GM10248 (cell line): ENCODE data around the gene PPFIBP1.
"Not testable (repeated sequence)": the region's sequence is repeated elsewhere in the genome, so short reads cannot be mapped to it uniquely, and the experiment has no call there.

Source experiments
- CTCF ChIA-PET: fragments of 300-600 bp; sonication (Branson Sonifier 250); formaldehyde crosslinking; extraction: SDS; loops from one replicate; lab custom pipeline; 2021; ENCODE audit warnings: antibody characterized with exemption; lab: Yijun Ruan, JAX
- POLR2A ChIA-PET: fragments of 350-650 bp; sonication (Branson Sonifier 250); formaldehyde crosslinking; extraction: SDS; loops from one replicate; lab custom pipeline; 2020; ENCODE audit warnings: antibody characterized with exemption; lab: Yijun Ruan, JAX
- DNase-seq: peaks from one replicate; pipeline ENCODE4 v3.0.0; 2012; ENCODE audit errors: extremely low spot score
- TF ChIP-seq, protein P1 (sequence below): IDR thresholded peaks from 2 replicates; pipeline ENCODE4 v1.5.1; 2012; ENCODE audit warnings: mild to moderate bottlenecking, low read depth; ENCODE audit errors: extremely low read depth, missing control alignments, control extremely low read depth

Gene PPFIBP1

DNA sequence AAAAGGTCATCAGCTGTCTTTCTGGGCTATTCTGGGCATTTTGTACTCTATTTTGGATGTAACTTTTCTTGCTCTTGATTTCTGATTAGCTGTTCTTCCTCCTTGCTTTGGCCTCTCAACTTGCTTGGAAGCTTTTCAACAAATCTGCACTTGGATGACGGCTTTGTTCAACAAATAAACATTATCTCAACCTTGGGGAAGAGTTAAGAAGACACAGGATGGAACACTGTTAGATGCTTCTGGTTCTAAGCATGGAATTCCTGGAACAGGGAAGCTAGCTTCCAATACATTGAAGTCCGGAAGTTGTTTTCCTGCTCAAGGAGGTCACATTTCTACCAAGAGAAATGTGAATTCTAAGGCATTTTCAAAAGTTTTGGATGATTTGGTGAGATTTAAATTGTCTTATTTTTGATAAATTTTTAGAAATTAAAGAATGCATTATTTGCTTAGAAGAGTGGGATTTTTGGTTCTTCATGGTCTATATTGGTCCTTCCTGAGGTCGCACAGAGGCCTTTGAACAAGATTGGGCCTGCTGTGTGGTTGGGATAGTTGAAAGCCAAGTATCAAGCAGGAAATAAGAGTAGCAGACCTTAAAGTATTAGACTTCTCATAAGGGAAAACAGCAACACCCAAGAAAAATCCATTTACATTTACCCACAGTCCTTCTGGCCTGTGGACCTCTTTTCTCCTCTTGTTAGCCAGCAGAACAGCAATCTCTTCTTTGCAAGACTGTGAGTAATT is 59.2 kb downstream of the PPFIBP1 start:
- CTCF ChIA-PET, result interaction anchor here (1.1 to 2.1 kb wide), 3 partner anchors 9 to 149 kb away, joined by 3 to 6 read pairs (median 3); no protein-coding TSS in a partner anchor
- TF ChIP-seq, protein P1, sequence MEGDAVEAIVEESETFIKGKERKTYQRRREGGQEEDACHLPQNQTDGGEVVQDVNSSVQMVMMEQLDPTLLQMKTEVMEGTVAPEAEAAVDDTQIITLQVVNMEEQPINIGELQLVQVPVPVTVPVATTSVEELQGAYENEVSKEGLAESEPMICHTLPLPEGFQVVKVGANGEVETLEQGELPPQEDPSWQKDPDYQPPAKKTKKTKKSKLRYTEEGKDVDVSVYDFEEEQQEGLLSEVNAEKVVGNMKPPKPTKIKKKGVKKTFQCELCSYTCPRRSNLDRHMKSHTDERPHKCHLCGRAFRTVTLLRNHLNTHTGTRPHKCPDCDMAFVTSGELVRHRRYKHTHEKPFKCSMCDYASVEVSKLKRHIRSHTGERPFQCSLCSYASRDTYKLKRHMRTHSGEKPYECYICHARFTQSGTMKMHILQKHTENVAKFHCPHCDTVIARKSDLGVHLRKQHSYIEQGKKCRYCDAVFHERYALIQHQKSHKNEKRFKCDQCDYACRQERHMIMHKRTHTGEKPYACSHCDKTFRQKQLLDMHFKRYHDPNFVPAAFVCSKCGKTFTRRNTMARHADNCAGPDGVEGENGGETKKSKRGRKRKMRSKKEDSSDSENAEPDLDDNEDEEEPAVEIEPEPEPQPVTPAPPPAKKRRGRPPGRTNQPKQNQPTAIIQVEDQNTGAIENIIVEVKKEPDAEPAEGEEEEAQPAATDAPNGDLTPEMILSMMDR, result no peak
- DNase-seq, result no peak
- POLR2A ChIA-PET, result no interaction called here

DNA sequence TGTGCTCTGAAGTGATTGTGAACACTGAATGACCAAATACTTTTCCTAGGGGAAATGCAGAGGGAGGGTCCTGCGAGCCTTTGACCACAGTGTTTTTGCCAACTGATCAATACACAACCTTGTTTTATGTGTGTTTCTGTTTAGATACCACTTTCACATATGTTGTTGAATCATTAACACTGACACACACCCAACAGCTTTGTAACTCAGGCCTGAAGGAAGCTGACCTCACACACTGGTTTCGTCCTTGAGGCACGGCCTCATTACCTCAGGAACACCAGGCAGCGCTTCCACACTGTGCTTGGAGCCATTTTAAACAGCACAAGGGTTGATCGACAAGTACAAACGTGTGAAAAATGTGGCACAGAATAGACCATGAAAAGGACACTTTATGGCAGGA is 60.0 kb downstream of the PPFIBP1 start:
- TF ChIP-seq, protein P1, result no peak
- ChIA-PET CTCF (interaction anchor here (1.1 to 2.1 kb wide), 2 partner anchors 10 to 149 kb away, joined by 3 to 6 read pairs; no protein-coding TSS in a partner anchor), POLR2A (no interaction called here)
- no peak for DNase-seq

DNA sequence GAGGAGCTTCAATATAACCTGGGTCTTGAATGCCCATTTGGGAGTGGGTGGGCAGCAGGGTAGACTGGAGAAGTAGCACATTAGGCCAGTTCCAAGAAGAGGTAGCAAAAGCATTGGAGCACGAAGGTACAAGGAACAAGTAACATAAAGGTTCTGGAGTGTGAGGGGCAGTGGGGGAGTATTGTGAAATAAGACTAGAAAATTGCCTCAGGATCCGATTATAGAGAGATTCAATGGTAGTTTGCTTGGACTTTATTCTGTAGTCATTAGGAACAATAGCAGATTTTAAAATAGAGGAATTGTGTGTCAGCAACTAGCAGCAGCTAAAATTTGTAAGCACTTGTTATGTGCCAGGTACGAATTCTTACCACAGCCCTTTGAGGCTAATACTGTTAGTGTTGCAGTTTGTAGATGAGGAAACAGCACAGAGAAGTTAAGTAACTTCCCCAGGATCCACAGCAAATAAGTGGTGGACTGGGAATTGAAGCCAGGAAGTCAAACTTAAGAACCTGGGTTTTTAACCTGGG is 61.8 kb downstream of the PPFIBP1 start:
- POLR2A ChIA-PET, result no interaction called here
- CTCF ChIA-PET, result interaction anchor here (1.2 to 2.1 kb wide), 2 partner anchors 10 to 11 kb away, joined by 5 to 6 read pairs; no protein-coding TSS in a partner anchor
- TF ChIP-seq, protein P1, result no peak
- no peak for DNase-seq

DNA sequence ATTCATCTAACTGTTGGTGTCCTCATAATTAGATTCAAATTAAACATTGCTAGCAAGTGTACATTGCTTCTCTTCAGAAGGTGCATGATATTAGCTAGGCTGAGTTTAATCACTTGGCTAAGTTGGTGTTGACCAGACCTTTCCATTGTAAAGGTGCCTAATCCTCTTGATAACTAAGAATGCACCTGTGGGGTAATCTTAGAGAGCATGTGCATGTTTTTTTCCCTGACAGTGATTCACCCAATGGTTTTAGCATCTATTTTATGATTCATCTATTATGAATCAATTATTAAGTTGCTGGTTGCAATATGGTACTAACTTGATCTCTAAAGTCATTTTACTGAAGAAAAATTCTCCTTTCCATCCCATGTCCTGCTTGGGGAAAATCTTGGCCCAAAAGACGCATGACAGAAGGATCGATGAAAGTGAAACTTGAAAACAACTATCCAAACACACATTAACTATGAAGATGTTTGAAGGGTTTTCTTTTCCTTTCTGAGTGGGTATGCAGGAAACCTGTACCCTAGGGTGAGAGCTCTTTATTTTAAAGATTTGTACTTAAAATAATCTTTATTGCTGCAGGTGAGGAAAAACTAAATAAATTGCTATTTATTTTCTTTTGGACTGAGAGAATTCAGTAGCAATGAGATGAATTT is 64.2 kb downstream of the PPFIBP1 start:
- CTCF ChIA-PET, DNase-seq: not testable (repeated sequence)

DNA sequence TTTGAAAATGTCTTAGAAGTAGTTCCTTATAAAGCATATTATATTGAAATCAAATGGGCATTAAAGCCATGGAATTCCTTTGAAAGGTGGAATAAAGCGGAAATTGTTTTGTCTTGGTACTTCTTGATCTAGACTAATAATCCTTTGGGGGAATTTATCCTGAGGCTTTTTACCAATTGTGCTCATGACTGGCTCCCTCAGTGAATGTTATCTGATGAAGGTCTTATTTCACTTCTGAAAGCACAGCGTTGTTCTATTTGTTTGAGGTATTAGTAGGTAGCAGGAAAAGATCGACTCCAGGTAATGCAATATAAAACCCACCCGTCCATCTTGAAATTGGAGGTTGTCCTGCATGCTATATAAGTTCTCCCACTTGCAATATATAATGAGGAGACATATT is 64.8 kb downstream of the PPFIBP1 start:
- TF ChIP-seq, protein P1, result no peak
- no peak for DNase-seq
- ChIA-PET CTCF (no interaction called here), POLR2A (no interaction called here)

More for the DNA sequence above, 64.2 kb downstream of the PPFIBP1 start:
- POLR2A ChIA-PET, result not testable (repeated sequence)

DNA sequence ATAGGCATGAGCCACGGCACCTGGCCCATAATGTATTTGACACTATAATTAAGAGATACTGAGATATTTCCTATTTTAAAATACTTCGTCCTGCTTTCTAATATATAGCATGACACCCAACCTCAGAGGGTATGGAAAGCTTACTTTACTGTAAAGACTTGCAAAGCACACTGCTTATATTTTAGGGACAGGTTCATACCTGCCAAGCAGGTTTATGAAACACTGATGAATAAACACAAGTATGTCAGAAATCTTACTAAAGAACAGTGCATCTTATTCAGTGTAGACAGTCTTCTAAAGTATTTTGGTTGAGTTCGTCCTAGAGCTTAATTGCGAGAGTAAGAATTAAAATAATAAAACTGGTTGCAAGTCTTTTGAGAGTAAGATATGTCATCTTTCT is 65.4 kb downstream of the PPFIBP1 start:
- TF ChIP-seq, protein P1, result no peak
- DNase-seq, result no peak
- POLR2A ChIA-PET, result no interaction called here

DNA sequence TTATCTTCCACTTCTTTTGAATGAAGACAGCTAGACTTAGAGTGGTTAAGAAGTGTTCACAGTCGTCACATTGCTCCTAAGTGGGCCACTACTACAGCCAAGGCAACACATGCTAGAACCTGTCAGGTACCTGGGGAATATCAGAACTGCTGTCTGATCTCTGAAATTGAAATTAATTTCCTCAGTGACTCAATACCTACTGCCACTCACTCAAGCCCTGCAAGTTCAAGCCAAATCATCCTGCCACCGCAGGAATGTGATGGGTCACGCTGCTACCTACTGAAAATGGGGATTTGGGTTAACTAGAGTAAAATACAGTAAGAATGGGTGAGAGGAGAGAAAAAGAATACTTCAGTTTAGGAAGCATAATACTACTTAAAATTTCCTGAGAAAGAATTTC is 67.7 kb downstream of the PPFIBP1 start:
- DNase-seq, POLR2A ChIA-PET: not testable (repeated sequence)
- CTCF ChIA-PET, result interaction anchor here (1.6 kb wide), 1 partner anchor 31 kb away, joined by 3 read pairs; no protein-coding TSS in a partner anchor

More for the DNA sequence above, 65.4 kb downstream of the PPFIBP1 start:
- CTCF ChIA-PET, result interaction anchor here (1.1 kb wide), 1 partner anchor 11 kb away, joined by 4 read pairs; no protein-coding TSS in a partner anchor
